Activated naive CD4-positive, alpha-beta T cell (primary cell): ENCODE measurements around the gene NLRP8.
"Not testable (repeated sequence)": the region's sequence is repeated elsewhere in the genome, so short reads cannot be mapped to it uniquely, and the experiment has no call there.

Experiments used
- DNase-seq, 4 experiments: peaks; one replicate each; lab custom pipeline; 2025; lab: John Stamatoyannopoulos, UW

Gene NLRP8

GRCh38 chr19:55947532-55947931, at the start of gene NLRP8:
NLRP8 (plus strand) TSS chr19:55947832.
- no peak for DNase-seq

DNA sequence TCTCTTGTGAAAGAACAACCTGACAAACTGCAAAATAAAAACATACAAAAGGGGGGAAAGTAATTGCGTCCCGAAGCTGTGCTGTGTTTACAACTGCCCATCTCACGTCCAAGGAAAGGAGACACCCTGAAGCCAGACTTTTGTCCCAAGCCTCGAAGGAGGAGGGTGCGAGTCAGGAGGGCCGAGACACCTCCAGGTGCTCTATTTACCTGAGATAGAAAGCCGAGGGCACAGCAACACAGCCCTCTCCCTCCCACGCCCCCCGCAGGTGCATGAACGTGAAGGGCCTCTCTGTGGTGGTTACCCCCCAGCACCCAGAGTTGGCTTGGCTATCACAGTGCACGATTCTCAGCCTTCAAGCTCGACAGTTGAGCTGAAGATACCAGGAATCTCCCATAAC, 48.7 kb upstream of the NLRP8 start:
- DNase-seq, result no peak

- DNase-seq, result no peak
These were observed 46.1 kb upstream of the NLRP8 start for GRCh38 chr19:55901369-55902079.

DNA sequence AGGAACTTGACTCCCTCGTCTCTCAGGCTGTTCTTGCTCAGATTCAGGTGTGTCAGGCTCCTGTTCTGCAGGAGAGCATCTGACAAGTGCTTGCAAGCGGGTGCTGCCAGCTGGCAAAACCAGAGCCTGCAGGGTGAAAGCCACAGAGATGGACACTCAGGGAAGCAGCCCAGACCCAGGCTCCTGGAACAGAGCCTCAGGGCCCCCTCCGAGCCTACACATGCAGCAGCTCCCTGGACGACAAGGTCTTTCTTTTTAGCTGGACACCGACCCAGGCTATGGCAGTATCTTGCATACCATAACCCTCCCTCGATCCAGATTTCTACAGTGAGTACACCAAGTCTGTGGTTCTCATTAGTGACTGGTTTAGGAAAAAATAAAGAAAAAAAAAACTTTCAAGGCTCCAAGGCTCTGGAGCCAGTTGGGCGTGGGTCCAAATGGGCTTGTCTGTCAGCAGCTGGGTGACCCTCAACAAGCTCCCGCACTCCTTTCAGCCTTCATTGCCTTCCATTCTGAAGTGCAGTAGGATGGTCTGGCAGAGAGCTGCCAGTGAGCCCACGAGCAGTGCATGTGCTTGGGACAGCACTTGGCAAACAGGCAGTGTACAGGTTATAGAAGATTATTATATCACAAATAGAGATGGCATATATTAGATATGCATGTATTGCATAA, 45.4 kb upstream of the NLRP8 start:
- no peak for DNase-seq

DNA sequence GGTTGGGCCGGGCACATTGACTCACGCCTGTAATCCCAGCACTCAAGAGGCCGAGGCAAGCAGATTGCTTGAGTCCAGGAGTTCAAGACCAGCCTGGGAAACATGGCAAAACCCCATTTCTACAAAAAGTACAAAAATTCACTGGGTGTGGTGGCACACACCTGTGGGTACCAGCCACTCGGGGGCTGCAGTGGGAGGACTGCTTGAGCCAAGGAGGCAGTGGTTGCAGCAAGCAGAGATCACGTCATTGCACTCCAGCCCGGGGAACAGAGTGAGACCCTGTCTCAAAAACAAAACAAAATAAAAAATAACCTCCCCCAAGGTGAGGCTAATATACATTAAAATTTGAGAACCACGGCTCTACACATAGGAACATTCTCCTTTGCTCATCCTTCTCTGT, 40.3 kb upstream of the NLRP8 start:
- DNase-seq, result no peak

GRCh38 chr19:55907746-55908145, 39.9 kb upstream of the NLRP8 start:
- DNase-seq, result no peak

DNA sequence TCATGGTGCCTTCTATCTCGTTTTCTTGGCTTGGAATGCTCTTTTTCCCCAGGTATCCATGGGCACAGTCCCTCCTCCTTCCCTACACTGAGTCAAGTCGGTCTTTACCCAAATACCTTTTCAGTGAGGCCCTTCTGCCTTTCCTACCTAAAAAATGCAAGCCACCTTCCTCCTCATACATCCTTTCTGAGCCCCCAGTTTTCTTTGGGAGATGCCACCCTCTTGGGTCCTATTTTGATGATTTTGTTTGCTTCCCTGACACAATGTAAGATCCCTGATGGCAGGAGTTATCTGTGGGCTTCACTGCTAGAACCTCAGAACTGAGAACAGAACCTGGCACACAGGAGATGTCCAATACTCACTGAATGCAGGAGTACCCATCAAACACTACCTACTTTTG, 37.8 kb upstream of the NLRP8 start:
- no peak for DNase-seq

DNA sequence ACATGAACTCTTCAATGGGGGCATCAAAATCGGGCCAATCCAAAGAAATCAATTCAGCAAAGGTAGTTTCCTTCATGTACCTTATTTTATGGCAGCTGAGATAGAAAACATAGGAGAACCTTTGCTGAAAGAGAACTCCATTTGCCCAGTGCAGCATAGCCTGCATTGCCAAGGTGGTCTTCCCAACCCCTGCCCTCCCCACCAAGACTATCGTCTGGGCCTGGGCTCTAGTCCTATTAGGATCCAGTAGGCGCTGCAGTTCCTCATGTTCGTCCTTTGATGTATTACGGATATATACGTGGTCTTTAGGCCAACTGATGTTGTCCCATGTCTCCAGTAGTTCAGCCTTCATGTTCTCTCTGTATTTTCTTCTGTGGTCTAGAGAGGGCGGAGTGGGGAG, 34.7 kb upstream of the NLRP8 start:
- no peak for DNase-seq

DNA sequence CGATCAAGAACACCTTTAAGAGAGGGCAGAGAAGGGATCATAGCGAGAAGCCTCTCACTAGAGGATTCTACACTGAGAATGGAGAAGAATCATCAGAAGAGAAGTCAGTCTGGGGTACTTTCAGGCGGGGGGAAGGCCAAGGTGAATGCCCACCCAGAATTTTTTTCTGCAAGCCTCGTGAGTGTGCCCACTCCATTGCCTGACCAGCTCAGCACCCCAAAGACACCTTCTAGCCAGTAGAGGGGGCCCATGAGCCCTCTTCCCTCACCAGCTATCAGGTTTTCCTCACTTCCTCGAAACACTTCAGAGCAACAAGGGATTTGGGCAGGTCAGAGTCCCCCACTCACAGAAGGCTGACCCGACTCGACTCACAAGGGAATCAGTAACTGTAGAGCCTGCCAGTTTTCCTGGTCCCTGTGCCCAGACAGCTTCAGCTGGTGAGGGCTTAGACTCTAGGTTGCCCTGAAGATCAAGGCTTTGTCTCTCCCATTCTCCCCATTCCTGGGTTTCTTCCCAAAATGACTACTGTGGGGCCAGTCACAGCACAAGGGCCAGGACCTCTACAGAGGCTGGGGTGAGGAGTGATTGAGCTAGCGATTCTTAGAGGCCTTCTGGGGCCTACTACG, 33.9 kb upstream of the NLRP8 start:
- no peak for DNase-seq

DNA sequence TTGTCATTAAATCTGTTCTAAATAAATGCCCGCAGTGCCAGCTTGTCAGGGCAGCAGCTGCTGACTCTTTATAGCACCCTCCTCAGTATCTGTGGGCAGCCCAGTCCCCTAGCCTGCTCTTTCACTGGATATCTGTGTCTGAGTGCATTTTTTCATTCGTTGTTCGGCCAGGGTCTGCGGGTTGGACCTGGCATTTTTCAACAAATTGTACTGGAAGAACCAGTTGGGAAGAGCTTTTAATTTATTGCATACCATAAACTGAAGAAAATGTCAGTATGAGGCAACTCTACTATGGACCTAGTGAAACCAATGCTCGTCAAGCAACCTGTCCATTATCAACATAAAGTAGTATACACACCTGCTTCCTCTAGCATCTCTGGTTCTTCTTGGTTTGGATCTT, 24.1 kb upstream of the NLRP8 start:
- no peak for DNase-seq

GRCh38 chr19:55927991-55928390, 19.6 kb upstream of the NLRP8 start:
- DNase-seq, result no peak

DNA sequence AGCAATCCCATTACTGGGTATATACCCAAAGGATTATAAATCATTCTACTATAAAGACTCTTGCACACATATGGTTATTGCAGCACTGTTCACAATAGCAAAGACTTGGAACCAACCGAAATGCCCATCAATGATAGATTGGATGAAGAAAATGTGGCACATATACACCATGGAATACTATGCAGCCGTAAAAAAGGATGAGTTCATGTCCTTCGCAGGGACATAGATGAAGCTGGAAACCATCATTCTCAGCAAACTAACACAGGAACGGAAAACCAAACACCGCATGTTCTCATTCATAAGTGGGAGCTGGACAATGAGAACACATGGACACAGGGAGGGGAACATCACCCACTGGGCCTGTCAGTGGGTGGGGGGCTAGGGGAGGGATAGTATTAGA, 18.4 kb upstream of the NLRP8 start:
- DNase-seq, result not testable (repeated sequence)

DNA sequence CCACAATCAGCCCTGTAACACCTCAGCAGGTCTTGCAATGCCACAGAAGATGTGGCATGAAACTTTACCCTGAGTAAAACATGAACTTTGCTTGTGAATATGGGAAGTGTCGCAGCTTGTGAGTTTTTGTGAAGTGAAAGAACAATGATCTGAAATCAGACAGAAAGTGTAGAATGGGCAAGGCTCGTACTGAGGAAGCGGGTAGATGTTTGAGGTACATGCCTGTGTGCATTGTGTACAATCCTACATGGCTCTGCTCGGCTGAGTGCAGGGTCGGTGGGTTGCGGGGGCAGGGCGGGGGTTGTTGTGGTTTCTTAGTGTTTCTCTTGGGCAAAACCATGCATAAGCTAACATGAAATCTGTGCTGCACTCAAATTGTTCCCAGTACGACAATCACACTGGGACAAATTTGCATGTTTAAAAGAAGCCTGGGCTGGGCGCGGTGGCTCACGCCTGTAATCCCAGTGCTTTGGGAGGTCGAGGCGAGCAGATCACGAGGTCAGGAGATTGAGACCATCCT, 16.6 kb upstream of the NLRP8 start:
- DNase-seq, result no peak

- no peak for DNase-seq
These were observed 15.7 kb upstream of the NLRP8 start, which contains the start of gene NLRP13 for GRCh38 chr19:55931936-55932386. NLRP13 (minus strand) TSS chr19:55932336; CDS start chr19:55932311, 25 bp downstream.

DNA sequence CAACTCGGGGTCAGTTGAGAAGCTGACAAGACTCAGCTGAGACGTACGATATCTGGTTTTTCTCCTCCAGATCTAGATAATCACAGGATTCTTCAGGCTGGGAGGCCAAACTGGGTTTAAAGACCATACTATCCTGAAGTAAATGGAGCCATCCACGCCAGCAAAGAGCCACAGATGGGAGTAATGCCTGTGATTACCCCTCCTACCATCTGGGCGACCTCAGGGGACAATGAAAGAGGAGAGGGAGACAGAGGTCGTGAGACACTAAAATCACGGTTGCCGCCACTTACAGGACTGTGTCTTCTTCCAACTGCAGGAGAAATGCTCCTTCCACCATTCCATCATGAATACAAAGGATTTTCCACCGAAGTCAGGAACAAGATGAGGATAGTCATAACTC, 12.4 kb upstream of the NLRP8 start:
- DNase-seq, result no peak

DNA sequence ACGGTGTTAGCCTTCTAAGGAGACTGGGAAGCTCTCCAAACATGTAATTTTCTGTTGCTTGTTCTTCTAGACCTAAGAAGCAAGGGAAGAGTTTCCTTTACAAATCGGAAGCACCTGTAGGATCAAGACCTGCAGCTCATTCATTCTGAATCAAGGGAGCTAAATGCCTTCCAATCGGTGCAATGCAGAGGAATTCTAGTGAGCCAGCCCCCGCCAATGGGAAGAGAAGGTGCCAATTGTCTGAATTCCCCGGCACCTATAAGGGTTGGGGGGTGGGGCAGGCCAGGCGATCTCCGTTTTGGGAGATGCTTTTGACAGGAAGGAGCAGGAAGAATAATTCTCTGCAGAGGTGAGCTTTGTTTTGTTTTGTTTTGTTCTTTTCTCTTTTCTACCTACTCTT, 8.4 kb upstream of the NLRP8 start:
- DNase-seq, result no peak

DNA sequence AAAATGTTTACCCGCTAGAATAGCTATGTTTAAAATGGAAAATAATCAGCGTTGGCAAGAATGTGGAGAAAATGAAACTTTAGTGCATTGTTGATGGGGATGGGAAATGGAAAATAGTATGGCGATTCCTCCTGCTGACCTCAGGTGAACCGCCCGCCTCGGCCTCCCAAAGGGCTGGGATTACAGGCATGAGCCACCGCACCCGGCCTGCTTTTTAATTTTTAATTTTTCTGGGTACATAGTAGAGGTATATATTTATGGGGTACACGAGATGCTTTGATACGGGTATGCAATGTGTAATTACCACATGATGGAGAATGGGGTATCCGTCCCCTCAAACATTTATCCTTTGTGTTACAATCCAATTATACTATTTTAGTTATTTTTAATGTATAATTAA, 7.3 kb upstream of the NLRP8 start:
- DNase-seq, result no peak

GRCh38 chr19:55950566-55950965, 2.9 kb downstream of the NLRP8 start:
- not testable (repeated sequence) for DNase-seq

DNA sequence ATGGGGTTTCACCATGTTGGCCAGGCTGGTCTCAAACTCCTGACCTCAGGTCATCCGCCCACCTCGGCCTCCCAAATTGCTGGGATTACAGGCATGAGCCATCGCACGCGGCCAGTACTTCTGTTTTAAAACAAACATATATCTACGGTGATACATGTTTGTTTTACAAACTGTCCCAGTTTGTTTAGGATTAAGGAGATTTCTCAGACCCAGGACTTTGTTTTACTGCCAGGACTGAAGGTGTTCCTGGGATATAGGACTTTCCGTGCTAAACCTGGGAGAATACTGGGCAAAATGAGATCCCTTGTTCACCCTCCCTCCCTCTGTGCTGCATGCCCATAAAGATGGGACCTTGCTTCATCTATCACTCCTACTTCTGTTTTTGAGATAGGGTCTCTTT, 8.8 kb downstream of the NLRP8 start:
- DNase-seq, result no peak

- no peak for DNase-seq
These were observed 10.7 kb downstream of the NLRP8 start for GRCh38 chr19:55958356-55958755.

- no peak for DNase-seq
These were observed 12.5 kb downstream of the NLRP8 start for GRCh38 chr19:55959996-55960675.

- no peak for DNase-seq
These were observed 14.6 kb downstream of the NLRP8 start for GRCh38 chr19:55962186-55962585.
